Tibial nerve (tissue), 4 donors: ENCODE results near the gene OPN3. TPM values are rescaled to one million over a fixed set of nuclear protein-coding genes. Genes with fewer than 3 reads are reported as not detected.

Source experiments
- DNase-seq, 2 donors: peaks; one replicate each; pipeline ENCODE4 v3.0.0-alpha.2; 2019; ENCODE audit warnings: low spot score in 2 of 2
- H3K27ac ChIP-seq, 4 donors: fragments of 200-600 bp; sonication (generic) in 3 of 4; one replicate each; pipeline ENCODE4 v1.5.1; 2017 to 2019; ENCODE audit warnings: mild to moderate bottlenecking in 1 of 4
- H3K27me3 ChIP-seq, 2 donors: fragments of 200-600 bp; sonication (generic) in 1 of 2; one replicate each; pipeline versions ENCODE4 v1.5.1 to v1.6.0; 2017 to 2019
- H3K36me3 ChIP-seq, 3 donors: fragments of 200-600 bp; sonication (generic); one replicate each; pipeline ENCODE4 v1.5.1; 2018 to 2019
- H3K4me1 ChIP-seq, 4 donors: fragments of 200-600 bp; sonication (generic) in 3 of 4; one replicate each; pipeline ENCODE4 v1.5.1; 2017 to 2019
- H3K4me3 ChIP-seq, 4 donors: fragments of 200-600 bp; sonication (generic) in 3 of 4; one replicate each; pipeline ENCODE4 v1.5.1; 2017 to 2019; ENCODE audit warnings: mild to moderate bottlenecking in 1 of 4, moderate library complexity in 1 of 4
- H3K9me3 ChIP-seq, 4 donors: fragments of 200-600 bp; sonication (generic) in 3 of 4; one replicate each; pipeline ENCODE4 v1.5.1; 2017 to 2019
- EP300 ChIP-seq, 2 donors: sonication (generic); formaldehyde crosslinking; IDR thresholded peaks; one replicate each; pipeline ENCODE4 v1.6.1; 2017; ENCODE audit warnings: antibody characterized with exemption in 2 of 2, mild to moderate bottlenecking in 1 of 2
- POLR2A ChIP-seq, 2 donors: fragments of 450-650 bp; IDR thresholded peaks; one replicate each; pipeline ENCODE4 v1.6.1; 2017; ENCODE audit warnings: antibody characterized with exemption in 2 of 2, mild to moderate bottlenecking in 2 of 2, moderate library complexity in 2 of 2
- WGBS, 2 donors: methylation state at CpG; one replicate each; pipeline ENCODE4 v1.1.5; 2018; 5-methylcytosine and 5-hydroxymethylcytosine counted together
- total RNA-seq, 4 donors: library from RNA; depleted of rRNA; stranded (reverse); fragments of >200 nt; gene quantifications; one replicate each; pipeline ENCODE4 v1.1.0, GENCODE V29; 2016
- TF ChIP-seq, protein P1 (sequence below), 5 experiments: fragments of 200-600 bp in 3 of 5; fragments of 450-650 bp in 2 of 5; sonication (generic) in 3 of 5; IDR thresholded peaks; one replicate each; pipeline ENCODE4 v1.5.1; 2016 to 2019; ENCODE audit warnings: antibody characterized with exemption in 5 of 5, mild to moderate bottlenecking in 3 of 5, moderate library complexity in 2 of 5

The OPN3 gene
- total RNA-seq, 4 donors from 2014 or later: 17.8 to 31.7 (median 19.7) TPM

GRCh38 chr1:241640867-241641622 lies 876 bp upstream of the OPN3 start:
- Histone ChIP-seq H3K27me3 (no peaks in the 10 kb centered on the region), H3K4me3 (peak overlapping the region in 3 of 4 donors; percentile 30 to 95 (median 47)), H3K36me3 (no peaks in the 10 kb centered on the region), H3K9me3 (no peaks in the 10 kb centered on the region), H3K27ac (peak overlapping the region; percentile 29 to 93 (median 82)), H3K4me1 (peaks cover 0 to 57% (median 10%) of the 10 kb centered on the region in 4 donors)
- TF ChIP-seq, protein P1, sequence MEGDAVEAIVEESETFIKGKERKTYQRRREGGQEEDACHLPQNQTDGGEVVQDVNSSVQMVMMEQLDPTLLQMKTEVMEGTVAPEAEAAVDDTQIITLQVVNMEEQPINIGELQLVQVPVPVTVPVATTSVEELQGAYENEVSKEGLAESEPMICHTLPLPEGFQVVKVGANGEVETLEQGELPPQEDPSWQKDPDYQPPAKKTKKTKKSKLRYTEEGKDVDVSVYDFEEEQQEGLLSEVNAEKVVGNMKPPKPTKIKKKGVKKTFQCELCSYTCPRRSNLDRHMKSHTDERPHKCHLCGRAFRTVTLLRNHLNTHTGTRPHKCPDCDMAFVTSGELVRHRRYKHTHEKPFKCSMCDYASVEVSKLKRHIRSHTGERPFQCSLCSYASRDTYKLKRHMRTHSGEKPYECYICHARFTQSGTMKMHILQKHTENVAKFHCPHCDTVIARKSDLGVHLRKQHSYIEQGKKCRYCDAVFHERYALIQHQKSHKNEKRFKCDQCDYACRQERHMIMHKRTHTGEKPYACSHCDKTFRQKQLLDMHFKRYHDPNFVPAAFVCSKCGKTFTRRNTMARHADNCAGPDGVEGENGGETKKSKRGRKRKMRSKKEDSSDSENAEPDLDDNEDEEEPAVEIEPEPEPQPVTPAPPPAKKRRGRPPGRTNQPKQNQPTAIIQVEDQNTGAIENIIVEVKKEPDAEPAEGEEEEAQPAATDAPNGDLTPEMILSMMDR (IDR thresholded peaks at IDR 0.05): no peak
- TF ChIP-seq POLR2A (IDR thresholded peaks at IDR 0.05): no peak
- TF ChIP-seq EP300 (IDR thresholded peaks at IDR 0.05): no peak
- WGBS, 2 donors: 85 to 91% methylated on average over 9 of the region's 9 CpGs
- DNase-seq: no peak

- DNase-seq: peak in 1 of 2 donors; percentile 21
Measured at GRCh38 chr1:241639623-241640148, 483 bp downstream of the OPN3 start.

DNA sequence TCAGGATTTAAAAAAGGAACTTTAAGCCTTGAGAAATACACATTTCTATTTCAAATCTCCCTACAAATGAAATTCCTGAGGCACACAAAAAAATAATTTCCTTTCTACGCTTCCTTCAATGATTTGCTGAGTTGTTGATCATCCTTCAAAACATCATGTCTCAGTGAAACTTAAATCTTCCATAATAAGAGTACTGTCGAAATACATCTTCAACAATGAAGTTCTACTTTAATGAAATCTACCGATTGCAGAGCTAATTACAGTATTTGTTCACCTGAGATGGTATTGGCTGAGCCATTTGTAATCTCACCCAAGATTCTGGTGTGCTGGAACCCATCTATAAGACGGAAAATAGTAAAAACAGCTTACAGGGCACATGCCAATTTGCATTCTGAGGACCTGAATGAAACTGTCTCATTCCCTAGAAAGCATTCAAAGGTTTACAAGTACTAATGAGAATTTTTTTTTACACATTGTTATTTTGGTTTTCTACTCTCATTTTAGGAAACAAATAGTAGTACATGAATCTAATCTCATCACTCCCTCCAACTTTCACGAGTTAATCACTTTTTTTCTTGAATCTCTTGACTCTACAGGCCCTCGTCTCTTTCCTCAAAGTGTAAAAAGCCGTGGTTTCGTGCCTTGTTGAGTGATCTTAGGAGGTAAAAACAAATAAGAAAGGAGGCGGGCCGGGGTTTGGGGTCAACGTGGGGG lies 1.1 kb downstream of the OPN3 start:
- DNase-seq: peak in 1 of 2 donors; percentile 9
- H3K36me3 ChIP-seq: peaks cover 0 to 12% (median 0%) of the 10 kb centered on the region in 3 donors
- peak overlapping the region in 3 of 4 donors; percentile 88 to 93 (median 92) for H3K27ac ChIP-seq
- H3K4me3 ChIP-seq: peak overlapping the region; percentile 77 to 95 (median 80)
- WGBS, 2 donors: 4 to 10% methylated on average over 11 of the region's 11 CpGs
- H3K4me1 ChIP-seq: peaks cover 0 to 44% (median 10%) of the 10 kb centered on the region in 4 donors
- no peaks in the 10 kb centered on the region for H3K9me3 ChIP-seq
- TF ChIP-seq, protein P1 (IDR thresholded peaks at IDR 0.05): no peak
- TF ChIP-seq POLR2A (IDR thresholded peaks at IDR 0.05): no peak
- TF ChIP-seq EP300 (IDR thresholded peaks at IDR 0.05): no peak
- no peaks in the 10 kb centered on the region for H3K27me3 ChIP-seq

More at GRCh38 chr1:241639623-241640148, 483 bp downstream of the OPN3 start:
- Histone ChIP-seq H3K36me3 (peaks cover 0 to 10% (median 0%) of the 10 kb centered on the region in 3 donors), H3K27ac (peak overlapping the region; percentile 64 to 93 (median 90)), H3K27me3 (no peaks in the 10 kb centered on the region), H3K4me3 (peak overlapping the region; percentile 77 to 95 (median 80)), H3K9me3 (no peaks in the 10 kb centered on the region), H3K4me1 (peaks cover 0 to 47% (median 10%) of the 10 kb centered on the region in 4 donors)
- TF ChIP-seq, protein P1 (IDR thresholded peaks at IDR 0.05): no peak
- no peak for TF ChIP-seq EP300 (IDR thresholded peaks at IDR 0.05)
- TF ChIP-seq POLR2A (IDR thresholded peaks at IDR 0.05): no peak
- WGBS, 2 donors: 1 to 3% methylated on average over 26 to 28 of the region's 42 CpGs

GRCh38 chr1:241638099-241638682 lies 2.0 kb downstream of the OPN3 start:
- 68 to 70% methylated on average over 5 of the region's 5 CpGs for WGBS, 2 donors
- Histone ChIP-seq H3K4me1 (peaks cover 0 to 44% (median 10%) of the 10 kb centered on the region in 4 donors), H3K36me3 (peaks cover 0 to 12% (median 0%) of the 10 kb centered on the region in 3 donors), H3K27ac (no peak overlapping the region), H3K27me3 (no peaks in the 10 kb centered on the region), H3K4me3 (no peak overlapping the region), H3K9me3 (no peaks in the 10 kb centered on the region)
- DNase-seq: no peak
- TF ChIP-seq, protein P1 (IDR thresholded peaks at IDR 0.05): no peak
- TF ChIP-seq POLR2A (IDR thresholded peaks at IDR 0.05) (no peak), EP300 (IDR thresholded peaks at IDR 0.05) (no peak)
